ENCODE data around the gene NOTCH3.

DNA sequence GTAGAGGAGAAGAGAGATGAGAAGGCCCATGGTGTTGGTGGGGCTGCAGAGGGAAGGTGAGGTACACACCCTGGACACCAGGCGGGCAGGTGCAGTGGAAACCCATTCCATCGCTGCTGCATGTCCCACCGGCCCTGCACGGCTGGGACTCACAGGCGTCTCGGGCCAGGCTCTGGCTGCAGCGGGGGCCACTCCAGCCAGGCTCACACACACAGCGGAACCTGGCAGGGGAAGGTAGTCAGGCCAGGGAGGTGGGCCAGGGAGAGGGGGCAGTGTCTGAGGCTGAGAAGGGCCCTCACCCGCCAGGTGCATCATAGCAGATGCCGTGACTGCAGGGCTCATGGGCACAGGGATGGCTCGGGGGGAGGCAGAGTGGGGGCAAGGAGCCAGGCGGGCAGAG is 15.6 kb downstream of the NOTCH3 start:
- TF ChIP-seq POLR2AphosphoS5 (IDR thresholded peaks at IDR 0.05; ENCODE audit: low read depth, low read length) (no peak), POLR2A (IDR thresholded peaks at IDR 0.05; ENCODE audit: low read depth, low read length) (no peak)

All from GM12891 (cell line).